Activated CD4-positive, alpha-beta T cell treated with anti-CD3 and anti-CD28 coated beads, Interleukin-2, Interleukin-6, amounts not matched to agents 100 ng/mL and 50 ng/mL, durations not matched to agents 16 hours and 8 hours (primary cell): ENCODE measurements around the gene HEXD.
A peak's percentile ranks its signal among the peaks of the same experiment; 100 is the strongest.
"Not testable (repeated sequence)": the region's sequence is repeated elsewhere in the genome, so short reads cannot be mapped to it uniquely, and the experiment has no call there.

Source experiments
- DNase-seq: peaks from one replicate; pipeline ENCODE4 v3.0.0-alpha.2; 2020

Gene HEXD

DNA sequence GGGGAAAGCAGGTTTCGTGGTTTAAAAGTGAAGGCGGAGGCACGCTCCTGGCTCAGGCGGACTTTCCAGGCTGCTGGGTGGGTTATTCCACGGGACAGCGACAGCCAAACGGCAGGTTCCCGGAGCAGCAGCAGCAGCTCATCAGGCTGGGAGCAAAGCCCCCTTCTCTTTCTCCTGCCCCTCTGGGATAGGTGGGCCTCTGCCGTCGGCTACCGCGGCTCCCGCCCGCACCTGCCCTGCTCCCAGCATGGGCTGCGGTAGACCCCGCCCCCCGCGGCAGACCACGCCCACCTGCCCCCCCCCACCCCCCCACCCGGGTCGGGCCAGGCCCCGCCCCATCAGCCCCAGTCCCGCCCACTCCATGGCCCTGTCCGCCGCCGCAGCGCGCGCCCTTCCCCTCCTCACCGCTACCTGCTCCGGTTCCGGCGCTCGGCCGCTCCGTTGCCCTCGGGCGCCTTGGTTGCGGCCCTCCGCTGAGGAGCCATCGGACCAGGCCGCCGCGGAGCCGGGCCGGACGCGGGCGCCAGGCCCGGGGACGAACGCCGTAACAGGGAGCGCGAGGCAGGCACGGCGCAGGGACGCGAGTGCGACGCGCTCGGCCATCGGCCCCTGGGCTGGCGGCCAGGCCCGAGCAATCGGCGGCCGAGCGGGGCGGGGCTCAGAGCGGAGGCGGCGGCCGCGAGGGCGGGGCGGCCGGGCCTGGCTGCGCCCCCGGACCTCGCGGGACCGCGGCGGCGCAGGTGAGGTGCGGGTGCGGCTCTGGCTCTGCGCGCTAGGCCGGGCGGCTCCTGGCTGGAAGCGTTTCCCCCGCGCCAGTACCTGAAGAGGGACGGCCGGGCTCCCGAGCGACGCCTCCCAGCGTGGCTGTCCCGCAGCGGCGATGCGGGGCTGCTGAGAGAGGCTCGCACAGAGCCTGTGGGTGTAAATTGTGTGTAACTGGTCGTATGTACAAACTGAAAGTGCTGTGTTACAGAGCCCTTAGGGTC, at the start of gene HEXD, which contains the start of gene OGFOD3:
HEXD (plus strand) TSS at position 347 of the 986 bp plus-strand sequence. CDS start 1,453 bp downstream, outside the sequence.
OGFOD3 (minus strand) TSS at position 586 of the 986 bp plus-strand sequence; CDS start at position 485, 101 bp downstream.
- peak; percentile 88 for DNase-seq

DNA sequence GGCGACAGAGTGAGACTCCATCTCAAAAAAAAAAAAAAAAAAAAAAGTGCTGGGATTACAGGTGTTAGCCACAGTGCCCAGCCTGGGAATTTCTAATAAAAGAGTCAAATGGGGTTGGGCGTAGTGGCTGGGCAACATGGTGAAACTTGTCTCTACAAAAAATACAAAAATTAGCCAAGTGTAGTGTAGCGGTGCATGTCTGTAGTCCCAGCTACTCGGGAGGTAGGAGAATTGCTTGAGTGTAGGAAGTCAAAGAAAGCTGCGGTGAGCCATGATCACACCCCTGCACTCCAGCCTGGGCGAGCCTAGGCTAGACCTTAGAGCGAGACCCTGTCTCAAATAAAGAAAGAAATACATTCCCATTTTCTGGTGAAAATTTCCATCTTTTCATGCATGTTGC, 48.9 kb upstream of the HEXD start:
- DNase-seq = no peak

DNA sequence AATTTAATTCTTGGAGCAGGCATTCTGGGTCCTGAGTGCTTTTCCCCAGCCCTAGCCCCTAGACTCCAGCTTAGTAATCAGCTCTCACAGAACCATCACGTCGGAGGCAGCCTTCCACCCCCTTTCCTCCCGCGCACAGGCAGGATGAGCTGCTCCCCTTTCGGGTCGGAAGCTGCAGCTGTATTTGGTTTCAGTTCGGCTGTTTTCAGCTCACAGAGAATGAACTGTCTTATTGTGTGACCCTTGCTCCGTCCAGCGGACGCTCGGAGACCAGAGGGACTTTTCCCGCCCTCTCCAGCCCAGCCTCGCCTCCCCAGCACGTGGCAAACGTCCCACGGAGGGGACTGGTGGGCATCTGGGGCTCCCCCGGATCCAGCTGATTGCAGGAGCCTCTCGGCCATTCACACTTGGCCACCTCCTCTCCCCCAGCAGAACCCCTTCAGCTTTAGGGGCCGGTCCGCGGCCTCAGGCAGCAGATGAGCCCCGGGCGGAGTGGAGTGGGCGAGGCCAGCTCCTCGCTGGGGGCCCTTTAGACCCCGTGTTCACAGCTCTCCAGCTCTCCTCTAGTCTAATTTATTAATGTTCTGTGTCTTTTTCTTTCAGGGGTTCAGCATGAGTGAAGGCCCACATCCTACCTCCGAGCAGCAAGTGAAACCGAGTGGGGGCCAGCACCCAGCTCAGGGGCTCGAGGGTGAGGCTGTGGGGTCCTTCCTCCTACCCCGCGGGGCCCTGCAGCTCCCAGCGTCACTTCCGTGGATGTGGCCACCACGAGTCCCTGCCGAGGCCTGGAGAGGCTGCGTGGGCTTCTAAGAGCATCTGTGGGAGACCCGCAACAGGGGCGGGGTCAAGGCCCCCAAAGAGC, 47.4 kb upstream of the HEXD start:
- peak; percentile 41 for DNase-seq

DNA sequence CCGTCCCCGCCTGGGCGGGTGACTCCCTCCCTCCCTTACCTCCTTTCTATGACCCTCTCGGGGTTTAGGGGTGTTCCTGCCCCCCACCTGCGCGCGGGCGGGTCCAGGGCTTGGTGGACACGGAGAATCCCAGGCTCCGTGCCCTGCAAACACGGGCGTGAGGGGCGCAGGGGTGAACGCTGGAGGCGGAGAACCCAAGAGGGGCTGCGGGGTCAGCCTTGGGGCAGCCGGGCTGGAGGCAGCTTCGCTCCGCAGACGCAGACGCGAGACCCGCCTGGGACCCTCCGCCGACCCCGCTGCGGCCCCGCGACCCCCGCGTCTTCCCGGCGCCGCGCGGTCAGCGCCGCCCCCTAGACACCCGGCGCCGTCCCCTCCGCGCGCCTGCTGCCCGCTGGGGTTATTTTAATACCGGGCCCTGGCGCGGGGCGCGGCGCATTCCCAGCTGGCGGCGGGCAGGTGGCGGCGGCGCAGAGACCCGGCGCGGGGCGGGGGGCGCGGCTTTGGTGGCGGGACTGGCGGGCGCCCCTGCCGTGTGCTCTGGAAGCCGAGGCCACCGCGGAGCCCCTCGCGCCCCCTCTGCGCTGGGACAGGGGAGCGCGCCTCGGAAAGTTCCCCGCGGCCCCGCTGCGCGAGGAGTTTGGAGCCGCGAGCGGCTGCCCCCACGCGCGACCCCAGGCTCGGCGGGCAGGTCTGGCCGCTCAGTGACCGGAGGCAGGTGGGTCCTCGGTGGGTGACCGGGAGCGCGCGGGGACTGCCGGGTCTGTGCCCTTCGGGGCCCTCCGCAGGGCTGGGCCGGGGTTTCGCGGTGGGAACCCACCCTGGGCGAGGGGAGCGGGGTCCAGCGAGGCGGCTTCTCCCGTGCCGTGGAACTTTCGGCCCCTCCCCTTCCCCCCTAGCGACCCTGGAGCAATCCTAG, 46.6 kb upstream of the HEXD start, which contains the start of gene UTS2R:
UTS2R (plus strand) TSS at position 433 of the 916 bp plus-strand sequence. CDS start 2,560 bp downstream, outside the sequence.
- DNase-seq = no peak

DNA sequence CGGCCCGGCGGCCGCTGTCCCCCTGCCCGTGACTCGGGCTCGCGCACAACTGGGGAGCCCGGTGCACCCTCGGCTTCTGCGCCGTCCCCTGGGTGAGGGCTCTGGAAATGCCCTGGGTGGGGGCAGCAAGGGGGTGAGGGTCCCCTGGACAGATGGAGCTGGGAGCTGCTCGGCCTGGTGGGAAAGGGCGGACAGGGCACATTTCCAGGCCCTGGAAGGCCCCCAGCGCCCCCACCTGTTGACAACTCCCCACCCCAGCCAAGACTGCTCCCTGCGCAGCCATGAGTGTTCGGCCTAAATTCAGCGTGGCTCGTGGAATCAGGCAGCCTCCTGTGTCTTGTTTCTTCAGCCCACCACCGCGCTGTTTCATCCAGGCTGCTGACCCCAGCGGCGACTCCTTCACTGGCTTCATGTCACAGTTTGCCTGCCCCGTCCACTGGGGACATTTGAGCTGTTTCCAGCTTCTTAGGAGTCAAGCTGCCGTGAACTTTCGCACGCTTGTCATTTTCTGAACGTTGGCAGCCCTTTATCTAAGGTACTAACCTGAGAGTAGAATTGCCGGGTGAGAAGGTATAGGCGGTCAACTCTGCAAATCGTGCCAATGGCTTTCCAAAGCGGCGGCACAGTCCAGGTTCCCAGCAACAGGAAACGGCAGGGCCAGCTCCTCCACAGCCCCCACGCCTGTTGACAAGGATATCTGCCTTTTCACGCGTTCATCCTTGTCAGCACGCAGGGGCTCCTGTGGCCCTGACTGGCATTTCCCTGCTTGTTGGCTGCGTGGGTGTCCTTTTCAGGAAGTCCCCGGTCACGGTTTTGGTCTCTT, 45.7 kb upstream of the HEXD start:
- DNase-seq = no peak

DNA sequence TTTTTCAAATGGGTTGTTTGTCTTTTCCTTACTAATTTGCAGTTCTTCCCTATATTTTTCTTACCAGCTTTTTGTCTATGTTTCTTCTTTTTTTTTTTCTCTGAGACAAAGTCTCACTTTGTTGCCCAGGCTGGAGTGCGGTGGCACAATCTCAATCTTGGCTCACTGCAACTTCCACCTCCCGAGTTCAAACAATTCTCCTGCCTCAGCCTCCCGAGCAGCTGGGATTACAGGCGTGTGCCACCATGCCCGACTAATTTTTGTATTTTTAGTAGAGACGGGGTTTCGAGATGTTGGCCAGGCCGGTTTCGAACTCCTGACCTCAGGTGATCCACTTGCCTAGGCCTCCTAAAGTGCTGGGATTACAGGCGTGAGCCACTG, 45.1 kb upstream of the HEXD start:
- not testable (repeated sequence) for DNase-seq

DNA sequence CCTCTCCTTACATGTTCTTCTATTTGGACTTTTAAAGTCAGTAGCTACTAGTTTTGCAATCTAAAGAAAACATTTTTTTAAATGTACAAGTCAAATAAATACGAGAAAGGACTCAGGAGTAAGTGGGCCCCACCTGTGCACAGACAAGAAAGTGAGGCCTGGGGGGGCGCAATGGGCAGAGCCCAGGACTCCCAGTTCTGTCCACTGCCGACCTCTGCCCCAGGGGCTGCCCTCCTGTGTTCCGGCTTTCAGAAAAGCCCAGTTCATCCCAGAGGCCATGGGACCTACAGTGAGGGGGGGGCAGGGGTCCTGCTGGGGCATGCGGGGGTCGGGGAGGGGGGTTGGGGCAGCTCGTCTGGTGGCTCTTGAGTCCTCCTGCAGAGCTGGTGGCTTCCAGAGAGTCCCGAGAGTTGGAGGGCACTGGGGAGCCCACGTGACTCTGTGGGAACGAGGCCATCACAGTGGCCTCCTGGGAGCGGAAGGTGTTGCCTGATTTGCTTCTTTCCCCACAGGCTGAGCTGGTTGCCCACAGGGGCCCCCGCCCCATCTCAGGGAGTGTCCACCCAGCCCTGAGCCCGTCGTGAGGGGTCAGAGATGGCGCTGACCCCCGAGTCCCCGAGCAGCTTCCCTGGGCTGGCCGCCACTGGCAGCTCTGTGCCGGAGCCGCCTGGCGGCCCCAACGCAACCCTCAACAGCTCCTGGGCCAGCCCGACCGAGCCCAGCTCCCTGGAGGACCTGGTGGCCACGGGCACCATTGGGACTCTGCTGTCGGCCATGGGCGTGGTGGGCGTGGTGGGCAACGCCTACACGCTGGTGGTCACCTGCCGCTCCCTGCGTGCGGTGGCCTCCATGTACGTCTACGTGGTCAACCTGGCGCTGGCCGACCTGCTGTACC, 44.2 kb upstream of the HEXD start:
- no peak for DNase-seq

DNA sequence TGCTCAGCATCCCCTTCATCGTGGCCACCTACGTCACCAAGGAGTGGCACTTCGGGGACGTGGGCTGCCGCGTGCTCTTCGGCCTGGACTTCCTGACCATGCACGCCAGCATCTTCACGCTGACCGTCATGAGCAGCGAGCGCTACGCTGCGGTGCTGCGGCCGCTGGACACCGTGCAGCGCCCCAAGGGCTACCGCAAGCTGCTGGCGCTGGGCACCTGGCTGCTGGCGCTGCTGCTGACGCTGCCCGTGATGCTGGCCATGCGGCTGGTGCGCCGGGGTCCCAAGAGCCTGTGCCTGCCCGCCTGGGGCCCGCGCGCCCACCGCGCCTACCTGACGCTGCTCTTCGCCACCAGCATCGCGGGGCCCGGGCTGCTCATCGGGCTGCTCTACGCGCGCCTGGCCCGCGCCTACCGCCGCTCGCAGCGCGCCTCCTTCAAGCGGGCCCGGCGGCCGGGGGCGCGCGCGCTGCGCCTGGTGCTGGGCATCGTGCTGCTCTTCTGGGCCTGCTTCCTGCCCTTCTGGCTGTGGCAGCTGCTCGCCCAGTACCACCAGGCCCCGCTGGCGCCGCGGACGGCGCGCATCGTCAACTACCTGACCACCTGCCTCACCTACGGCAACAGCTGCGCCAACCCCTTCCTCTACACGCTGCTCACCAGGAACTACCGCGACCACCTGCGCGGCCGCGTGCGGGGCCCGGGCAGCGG, 43.4 kb upstream of the HEXD start:
- DNase-seq = no peak

DNA sequence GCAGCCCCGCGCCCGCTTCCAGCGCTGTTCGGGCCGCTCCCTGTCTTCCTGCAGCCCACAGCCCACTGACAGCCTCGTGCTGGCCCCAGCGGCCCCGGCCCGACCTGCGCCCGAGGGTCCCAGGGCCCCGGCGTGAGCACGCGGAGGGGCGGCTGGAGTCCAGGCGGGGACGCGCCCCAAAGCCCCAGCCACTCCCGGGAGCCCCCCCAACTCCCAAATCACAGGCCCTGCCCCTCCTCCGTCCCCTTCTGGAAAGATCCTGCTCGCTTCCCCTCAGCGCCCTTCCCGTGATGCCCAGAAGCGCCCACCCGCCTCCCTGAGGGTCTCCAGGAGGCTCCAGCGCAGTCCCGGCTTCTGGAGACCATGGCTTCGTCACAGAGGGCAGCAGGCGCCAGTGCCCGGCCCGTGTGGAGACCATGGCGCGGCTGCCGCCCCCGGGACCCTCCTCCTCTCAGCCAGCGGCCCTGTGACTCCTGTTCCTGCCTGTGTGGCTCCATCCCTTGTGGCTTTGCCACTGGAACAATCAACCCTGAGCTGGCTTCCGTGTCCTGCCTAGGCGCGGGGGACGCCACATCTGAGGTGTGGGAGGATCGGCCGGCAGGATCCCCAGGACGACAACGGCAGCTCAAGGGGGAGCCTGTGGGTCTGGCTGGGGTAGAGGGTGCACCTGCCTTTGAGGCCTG, 42.6 kb upstream of the HEXD start:
- DNase-seq = no peak

DNA sequence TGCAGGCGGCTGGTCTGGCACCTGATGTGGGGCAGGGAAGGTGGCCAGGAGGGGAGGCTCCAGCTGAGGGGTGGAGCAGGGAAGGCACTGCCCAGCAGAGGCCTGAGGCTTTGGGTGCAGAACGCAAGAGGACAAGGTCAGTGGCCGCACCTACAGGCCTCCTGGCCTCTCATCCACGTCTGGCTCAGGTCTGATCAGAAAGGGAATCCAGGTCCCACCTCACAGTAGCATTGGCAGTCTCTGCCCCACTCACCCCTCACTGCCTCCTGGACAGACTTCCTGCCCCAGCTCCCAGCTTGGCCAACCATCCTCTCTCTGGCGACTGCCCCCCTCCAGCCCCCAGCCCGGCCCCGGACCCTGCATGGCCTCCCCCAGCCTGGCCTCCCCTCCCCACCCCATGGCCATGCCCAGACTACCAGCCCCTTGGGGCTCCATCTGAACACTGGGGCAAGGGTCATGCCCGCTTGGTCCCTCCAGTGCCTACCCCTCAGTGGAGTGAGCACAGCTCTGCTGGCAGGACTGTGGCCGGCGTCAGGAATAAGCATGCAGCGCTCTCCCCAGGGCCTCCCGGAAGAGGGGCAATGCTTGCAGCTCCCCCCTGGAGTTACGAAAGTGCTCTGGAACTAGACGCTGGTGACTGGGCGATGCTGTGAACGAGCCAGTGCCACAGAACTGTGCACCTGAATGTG, 42.0 kb upstream of the HEXD start:
- no peak for DNase-seq

DNA sequence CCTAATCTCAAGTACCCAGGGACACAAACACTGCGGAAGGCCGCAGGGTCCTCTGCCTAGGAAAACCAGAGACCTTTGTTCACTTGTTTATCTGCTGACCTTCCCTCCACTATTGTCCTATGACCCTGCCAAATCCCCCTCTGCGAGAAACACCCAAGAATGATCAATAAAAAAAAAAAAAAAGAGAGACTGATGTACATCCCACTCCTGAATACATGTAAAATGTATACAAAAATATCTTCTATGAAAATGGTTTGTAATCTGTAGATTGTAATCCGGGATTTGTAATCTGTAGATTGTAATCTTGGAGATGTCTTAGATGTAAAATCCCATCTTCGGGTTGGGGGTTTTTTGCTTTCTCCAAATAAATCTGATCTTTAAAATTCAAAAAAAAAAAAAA, 40.9 kb upstream of the HEXD start:
- not testable (repeated sequence) for DNase-seq

DNA sequence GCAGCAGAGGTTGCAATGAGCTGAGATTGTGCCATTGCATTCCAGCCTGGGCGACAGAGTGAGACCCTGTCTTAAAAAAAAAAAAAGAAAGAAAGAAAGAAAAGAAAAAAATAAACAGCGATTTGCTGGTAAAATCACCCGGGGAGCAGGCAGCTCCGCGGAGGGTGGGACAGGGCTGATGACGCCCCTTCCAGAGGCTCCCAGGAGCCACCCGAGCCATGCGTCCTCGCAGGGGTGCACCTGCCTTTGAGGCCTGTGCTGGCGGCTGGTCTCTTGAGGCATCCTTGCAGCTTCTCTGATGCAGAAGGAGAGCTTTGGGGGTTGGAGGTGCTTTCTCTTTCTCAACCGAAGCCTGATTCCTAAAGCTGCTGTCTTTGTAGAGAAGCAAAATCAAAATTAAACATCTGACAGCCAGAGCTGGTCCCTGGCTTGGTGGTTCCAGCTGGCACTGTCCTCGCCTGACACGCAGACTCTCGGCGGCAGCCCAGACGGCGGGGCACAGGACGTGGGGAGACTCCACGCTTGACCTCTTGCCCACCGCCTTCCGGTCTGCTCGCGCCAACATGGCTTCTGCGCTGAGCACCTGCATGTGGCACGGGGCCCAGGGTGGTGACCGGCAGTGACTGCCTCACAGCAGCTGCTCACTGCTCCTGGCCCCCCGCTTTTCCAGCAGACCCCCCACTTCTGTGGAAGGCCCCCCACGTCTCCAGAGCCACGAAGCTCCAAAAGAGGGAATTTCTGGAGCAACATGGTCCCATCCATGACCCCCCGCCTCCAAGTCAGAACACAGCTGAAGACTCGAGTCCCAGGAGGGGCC, 40.0 kb upstream of the HEXD start:
- no peak for DNase-seq

DNA sequence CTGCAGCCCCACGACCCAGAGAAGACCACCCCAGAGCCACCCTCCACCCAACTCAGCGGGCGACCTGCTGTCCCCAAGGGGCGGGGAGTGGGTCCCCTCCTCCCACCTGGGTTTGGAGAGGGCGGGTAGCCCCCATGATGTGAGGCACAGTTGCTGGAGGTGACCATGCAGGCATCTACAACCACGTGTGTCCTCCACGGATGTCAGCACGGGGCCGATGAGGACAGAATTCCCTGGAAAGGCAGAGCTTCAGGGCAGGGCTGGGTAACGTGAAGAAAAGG, 39.5 kb upstream of the HEXD start:
- DNase-seq = no peak

DNA sequence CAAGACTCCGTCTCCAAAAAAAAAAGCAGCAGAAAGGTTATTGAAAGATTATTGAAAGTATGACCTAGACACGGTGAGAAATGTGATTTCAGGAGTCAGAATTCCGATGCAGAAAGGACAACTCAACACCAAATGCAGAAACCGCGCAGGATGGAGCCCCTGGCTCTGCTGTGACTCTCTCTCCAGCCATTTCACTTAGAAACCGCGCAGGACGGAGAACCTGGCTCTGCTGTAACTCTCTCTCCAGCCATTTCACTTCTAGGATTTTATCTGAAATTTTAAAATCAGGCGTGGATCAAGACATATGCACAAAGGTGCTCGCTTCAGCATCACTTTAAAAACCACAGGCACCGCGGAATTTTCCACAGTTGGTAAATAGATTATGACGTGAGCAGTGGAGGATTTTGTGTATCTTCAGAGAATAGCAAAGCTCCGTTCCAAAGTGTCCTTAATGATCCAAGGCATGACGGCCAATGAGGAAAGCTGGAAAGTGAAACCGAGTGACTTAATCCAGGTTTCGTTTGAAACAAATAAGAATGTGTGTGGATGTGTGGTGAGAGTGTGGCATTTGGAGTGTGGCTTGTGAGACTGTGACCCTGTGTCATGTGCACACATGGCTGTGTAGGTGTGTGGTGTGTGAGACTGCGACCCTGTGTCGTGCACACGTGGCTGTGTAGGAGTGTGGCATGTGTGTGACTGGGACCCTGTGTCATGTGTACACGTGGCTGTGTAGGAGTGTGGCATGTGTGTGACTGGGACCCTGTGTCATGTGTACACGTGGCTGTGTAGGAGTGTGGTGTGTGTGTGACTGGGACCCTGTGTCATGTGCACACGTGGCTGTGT, 37.1 kb upstream of the HEXD start:
- no peak for DNase-seq

DNA sequence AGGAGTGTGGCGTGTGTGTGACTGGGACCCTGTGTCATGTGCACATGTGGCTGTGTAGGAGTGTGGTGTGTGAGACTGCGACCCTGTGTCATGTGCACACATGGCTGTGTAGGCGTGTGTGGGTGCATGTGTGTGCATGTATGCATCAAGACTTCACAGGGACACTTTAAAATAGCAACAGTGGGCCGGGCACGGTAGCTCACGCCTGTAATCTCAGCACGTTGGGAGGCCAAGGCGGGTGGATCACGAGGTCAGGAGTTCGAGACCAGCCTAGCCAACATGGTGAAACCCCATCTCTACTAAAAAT, 36.5 kb upstream of the HEXD start:
- not testable (repeated sequence) for DNase-seq

DNA sequence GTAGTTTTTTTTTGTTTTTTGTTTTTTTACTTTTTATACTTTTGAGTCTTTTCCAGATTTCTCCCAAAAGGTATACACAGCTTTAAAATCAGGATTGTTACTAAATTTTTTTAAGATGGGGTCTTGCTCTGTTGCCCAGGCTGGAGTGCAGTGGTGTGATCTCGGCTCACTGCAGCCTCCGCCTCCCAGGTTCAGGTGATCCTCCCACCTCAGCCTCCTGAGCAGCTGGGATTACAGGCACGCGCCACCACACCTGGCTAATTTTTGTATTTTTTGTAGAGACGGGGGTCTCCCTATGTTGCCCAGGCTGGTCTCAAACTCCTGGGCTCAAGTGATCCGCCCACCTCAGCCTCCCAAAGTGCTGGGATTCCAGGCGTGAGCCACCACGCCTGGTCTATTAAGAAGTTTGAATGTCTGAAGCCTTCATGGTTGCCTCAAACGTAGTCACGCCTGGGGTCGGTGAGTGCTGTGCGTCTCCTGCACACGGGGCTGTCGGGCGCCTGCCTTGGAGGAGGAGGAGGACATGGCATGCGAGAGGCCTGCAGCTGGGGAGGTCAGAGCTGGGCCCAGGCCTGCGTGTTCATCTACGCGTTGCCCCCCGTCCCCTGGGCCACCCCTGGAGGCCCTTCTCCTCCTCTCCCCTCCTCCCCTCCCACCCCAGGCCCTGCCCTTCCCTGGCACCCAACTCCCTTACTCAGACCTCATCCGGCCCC, 35.8 kb upstream of the HEXD start:
- not testable (repeated sequence) for DNase-seq
